SK-N-SH (cell line): ENCODE measurements around the gene MIGA2. TPM values are rescaled to one million over a fixed set of nuclear protein-coding genes. Genes with fewer than 3 reads are reported as not detected.

Experiments
- CTCF ChIA-PET: fragments of 300-600, 350-600 bp; formaldehyde crosslinking; extraction: SDS; loops from one replicate; lab custom pipeline; 2021; lab: Yijun Ruan, JAX
- POLR2A ChIA-PET: fragments of 350-600 bp; sonication (Branson Sonifier 250); formaldehyde crosslinking; extraction: SDS; loops from one replicate; lab custom pipeline; 2020; ENCODE audit warnings: antibody characterized with exemption, inconsistent platforms; lab: Yijun Ruan, JAX
- DNase-seq: peaks from one replicate; pipeline ENCODE4 v3.0.0; 2012
- H2AFZ ChIP-seq: fragments of 200-600 bp; sonication (generic); 2 replicates; pipeline ENCODE4 v1.8.1; 2016; ENCODE audit warnings: antibody characterized with exemption, mild to moderate bottlenecking, low read depth
- H3F3A ChIP-seq: fragments of 200-600 bp; sonication (generic); replicated peaks from 2 replicates; pipeline ENCODE3; 2016; ENCODE audit warnings: antibody characterized with exemption, mild to moderate bottlenecking; ENCODE audit not compliant: insufficient read depth
- H3K27ac ChIP-seq, 2 experiments: fragments of 200-500 bp in 1 of 2; fragments of 200-600 bp in 1 of 2; sonication (Bioruptor generic) in 1 of 2; sonication (generic), shearing (Covaris generic) in 1 of 2; 2 replicates each; pipeline versions ENCODE4 v1.5.1 to v1.6.1; 2014 to 2016; ENCODE audit warnings: low read depth in 2 of 2, inconsistent platforms in 1 of 2, low read length in 1 of 2, mild to moderate bottlenecking in 1 of 2, mixed read lengths in 1 of 2
- H3K27me3 ChIP-seq: fragments of 200-600 bp; sonication (generic), shearing (Covaris generic); 2 replicates; pipeline ENCODE4 v1.6.1; 2016; ENCODE audit warnings: mixed run types; ENCODE audit not compliant: insufficient read depth
- H3K36me3 ChIP-seq, 2 experiments: fragments of 200-500 bp in 1 of 2; fragments of 200-600 bp in 1 of 2; sonication (Bioruptor generic) in 1 of 2; sonication (generic) in 1 of 2; replicated peaks in 1 of 2; 2 replicates each; pipeline versions ENCODE3 to v1.5.1; 2014 to 2016; ENCODE audit warnings: low read length in 1 of 2, mild to moderate bottlenecking in 1 of 2; ENCODE audit not compliant: insufficient read depth in 2 of 2, control insufficient read depth in 1 of 2
- H3K4me1 ChIP-seq, 2 experiments: fragments of 200-500 bp in 1 of 2; fragments of 200-600 bp in 1 of 2; sonication (Bioruptor generic) in 1 of 2; sonication (generic), shearing (Covaris generic) in 1 of 2; 2 replicates each; pipeline versions ENCODE4 v1.5.1 to v1.6.1; 2014 to 2016; ENCODE audit warnings: low read depth in 1 of 2, low read length in 1 of 2, mixed run types in 1 of 2; ENCODE audit not compliant: insufficient read depth in 2 of 2, control insufficient read depth in 1 of 2
- H3K4me2 ChIP-seq: fragments of 200-600 bp; sonication (generic), shearing (Covaris generic); 2 replicates; pipeline ENCODE4 v1.6.1; 2017; ENCODE audit warnings: mixed run types
- H3K4me3 ChIP-seq, 2 experiments: fragments of 200-500 bp in 1 of 2; fragments of 200-600 bp in 1 of 2; sonication (Bioruptor generic) in 1 of 2; sonication (generic), shearing (Covaris generic) in 1 of 2; 2 replicates each; pipeline versions ENCODE4 v1.5.1 to v1.8.1; 2014 to 2016; ENCODE audit warnings: low read depth in 2 of 2, inconsistent platforms in 1 of 2, low read length in 1 of 2, mild to moderate bottlenecking in 1 of 2, mixed read lengths in 1 of 2, moderate library complexity in 1 of 2
- H3K79me2 ChIP-seq: fragments of 200-600 bp; sonication (generic); 2 replicates; pipeline ENCODE4 v1.8.1; 2017; ENCODE audit warnings: mild to moderate bottlenecking; ENCODE audit not compliant: insufficient read depth
- H3K9ac ChIP-seq: fragments of 200-600 bp; sonication (generic); 2 replicates; pipeline ENCODE4 v1.6.1; 2017; ENCODE audit warnings: mixed run types
- H3K9me2 ChIP-seq: fragments of 200-600 bp; sonication (generic); 2 replicates; pipeline ENCODE4 v1.6.1; 2017; ENCODE audit warnings: mixed run types
- H3K9me3 ChIP-seq: fragments of 200-600 bp; sonication (generic); 2 replicates; pipeline ENCODE4 v1.6.1; 2017; ENCODE audit warnings: mixed run types, mild to moderate bottlenecking, moderate library complexity
- H4K20me1 ChIP-seq: fragments of 200-600 bp; sonication (generic); 2 replicates; pipeline ENCODE4 v1.6.1; 2017; ENCODE audit warnings: mild to moderate bottlenecking, mixed run types; ENCODE audit not compliant: insufficient read depth
- ELF1 ChIP-seq: IDR thresholded peaks from 2 replicates; pipeline ENCODE4 v1.4.0; 2012
- EP300 ChIP-seq, 2 experiments: IDR thresholded peaks; 2 replicates each; pipeline versions ENCODE4 v1.4.0 to v1.6.1; 2012; ENCODE audit warnings: borderline replicate concordance in 1 of 2, low read depth in 1 of 2, low read length in 1 of 2
- EZH2phosphoT487 ChIP-seq: fragments of 200-600 bp; sonication (generic); IDR thresholded peaks from 2 replicates; pipeline ENCODE4 v1.6.1; 2017; ENCODE audit warnings: low read depth, mixed run types, mild to moderate bottlenecking, antibody characterized with exemption, moderate library complexity, borderline replicate concordance
- FOSL2 ChIP-seq: IDR thresholded peaks from 2 replicates; pipeline ENCODE4 v1.4.0; 2012; ENCODE audit warnings: low read depth, mild to moderate bottlenecking, moderate library complexity, borderline replicate concordance
- FOXJ3 ChIP-seq: sonication (generic); formaldehyde crosslinking; IDR thresholded peaks from 2 replicates; pipeline ENCODE4 v1.5.1; 2020; ENCODE audit warnings: mild to moderate bottlenecking, missing genetic modification reagents
- FOXM1 ChIP-seq: IDR thresholded peaks from 2 replicates; pipeline ENCODE4 v1.4.0; 2012; ENCODE audit warnings: low read depth, mild to moderate bottlenecking
- GABPA ChIP-seq: IDR thresholded peaks from 2 replicates; pipeline ENCODE4 v1.4.0; 2012; ENCODE audit warnings: low read depth, mild to moderate bottlenecking
- GATA2 ChIP-seq: sonication (generic); formaldehyde crosslinking; IDR thresholded peaks from 2 replicates; pipeline ENCODE4 v1.5.0; 2020; ENCODE audit warnings: mild to moderate bottlenecking, missing genetic modification reagents
- MEF2A ChIP-seq: IDR thresholded peaks from 2 replicates; pipeline ENCODE4 v1.4.0; 2012; ENCODE audit warnings: low read depth, borderline replicate concordance
- NFIC ChIP-seq: IDR thresholded peaks from 2 replicates; pipeline ENCODE4 v1.4.0; 2012; ENCODE audit warnings: borderline replicate concordance
- RCOR1 ChIP-seq: fragments of 150-350 bp; IDR thresholded peaks from 2 replicates; pipeline ENCODE4 v1.6.1; 2017; ENCODE audit warnings: antibody characterized with exemption, low read length
- REST ChIP-seq: IDR thresholded peaks from 2 replicates; pipeline ENCODE4 v1.6.1; 2012; ENCODE audit warnings: mild to moderate bottlenecking, low read depth, low read length, moderate library complexity
- SIN3A ChIP-seq: IDR thresholded peaks from 2 replicates; pipeline ENCODE4 v1.6.1; 2012; ENCODE audit warnings: low read depth, mild to moderate bottlenecking, low read length, moderate library complexity, borderline replicate concordance
- SMC3 ChIP-seq: IDR thresholded peaks from 2 replicates; pipeline ENCODE4 v1.6.1; 2012; ENCODE audit warnings: low read depth, low read length, improper control_type of control experiment
- TAF1 ChIP-seq: IDR thresholded peaks from 2 replicates; pipeline ENCODE4 v1.6.1; 2012; ENCODE audit warnings: low read depth, mild to moderate bottlenecking, low read length, moderate library complexity, borderline replicate concordance
- TCF12 ChIP-seq: IDR thresholded peaks from 2 replicates; pipeline ENCODE4 v1.4.0; 2012
- TEAD4 ChIP-seq: IDR thresholded peaks from 2 replicates; pipeline ENCODE4 v1.4.0; 2012; ENCODE audit warnings: mild to moderate bottlenecking, borderline replicate concordance; ENCODE audit not compliant: insufficient read depth
- USF1 ChIP-seq: IDR thresholded peaks from 2 replicates; pipeline ENCODE4 v1.4.0; 2012; ENCODE audit warnings: low read depth, borderline replicate concordance
- USF2 ChIP-seq: fragments of 150-350 bp; IDR thresholded peaks from 2 replicates; pipeline ENCODE4 v1.6.1; 2017; ENCODE audit warnings: antibody characterized with exemption, low read length, low read depth, borderline replicate concordance
- YY1 ChIP-seq: IDR thresholded peaks from 2 replicates; pipeline ENCODE4 v1.4.0; 2012; ENCODE audit warnings: low read depth, mild to moderate bottlenecking
- ZBTB33 ChIP-seq: IDR thresholded peaks from 2 replicates; pipeline ENCODE4 v1.4.0; 2012; ENCODE audit warnings: low read depth, borderline replicate concordance
- WGBS: methylation state at CpG from one replicate; pipeline ENCODE4 v1.1.6; 2017; ENCODE audit warnings: low lambda C conversion rate; 5-methylcytosine and 5-hydroxymethylcytosine counted together
- polyA plus RNA-seq, 3 experiments: library from polyadenylated mRNA; depleted of rRNA; stranded (reverse); fragments of >200 nt; gene quantifications; 2 replicates each; pipeline ENCODE4 v1.2.3, GENCODE V29; 2012

Gene MIGA2
- polyA plus RNA-seq, 1 of the 3 experiments (the other 2 are of a cell fraction) = 21.2 TPM

GRCh38 chr9:129075996-129076639 is 39.7 kb downstream of the MIGA2 start:
- Histone ChIP-seq H3K9me2 (no peaks in the 10 kb centered on the region), H2AFZ (no peak overlapping the region), H3K79me2 (no peaks in the 10 kb centered on the region), H3K27me3 (no peaks in the 10 kb centered on the region), H3K27ac (no peak overlapping the region), H3K9ac (no peak overlapping the region), H3K9me3 (no peaks in the 10 kb centered on the region), H4K20me1 (no peaks in the 10 kb centered on the region), H3K4me3 (no peak overlapping the region), H3K4me1 (peaks cover 0 to 10% of the 10 kb centered on the region in 2 experiments; a peak in 2 of 4 replicates), H3F3A (peaks cover 2% of the 10 kb centered on the region), H3K36me3 (no peaks in the 10 kb centered on the region), H3K4me2 (no peak overlapping the region)
- no peak for DNase-seq
- no peak for TF ChIP-seq SIN3A
- no peak for TF ChIP-seq GABPA
- no peak for TF ChIP-seq MEF2A
- 94% methylated on average over 13 of the region's 16 CpGs for WGBS
- ChIA-PET CTCF (interaction anchor here (1.2 kb wide), 1 partner anchor 70 kb away, joined by 3 read pairs; no protein-coding TSS in a partner anchor), POLR2A (no interaction called here)

GRCh38 chr9:129076640-129077037 is 40.2 kb downstream of the MIGA2 start:
- no peaks in the 10 kb centered on the region for H3K9me3 ChIP-seq
- 87% methylated on average over 11 of the region's 11 CpGs for WGBS
- POLR2A ChIA-PET = no interaction called here
- TF ChIP-seq TAF1 (no peak), USF2 (no peak), FOXM1 (no peak), YY1 (no peak), TEAD4 (no peak), SMC3 (no peak), USF1 (no peak), FOXJ3 (no peak), EP300 (IDR thresholded peaks at IDR 0.05; ENCODE audit: borderline replicate concordance in 1 of 2, low read depth in 1 of 2, low read length in 1 of 2) (no peak), FOSL2 (no peak), EZH2phosphoT487 (no peak), RCOR1 (no peak), REST (no peak), ZBTB33 (no peak), MEF2A (no peak), ELF1 (no peak), TCF12 (no peak), NFIC (no peak), GATA2 (CRISPR knock-in tag) (no peak)

More at GRCh38 chr9:129076640-129077037, 40.2 kb downstream of the MIGA2 start:
- Histone ChIP-seq H3K79me2 (peaks cover 3% of the 10 kb centered on the region), H3K4me3 (no peak overlapping the region), H3K9me2 (no peaks in the 10 kb centered on the region), H3K27ac (no peak overlapping the region), H3K4me1 (peaks cover 0 to 12% of the 10 kb centered on the region in 2 experiments; a peak in 2 of 4 replicates), H3K4me2 (no peak overlapping the region), H2AFZ (no peak overlapping the region), H3K9ac (no peak overlapping the region), H3K27me3 (no peaks in the 10 kb centered on the region), H4K20me1 (no peaks in the 10 kb centered on the region), H3K36me3 (no peaks in the 10 kb centered on the region), H3F3A (peaks cover 2% of the 10 kb centered on the region)
- CTCF ChIA-PET = interaction anchor here (1.2 to 1.7 kb wide), 2 partner anchors 70 to 548 kb away, joined by 3 read pairs; no protein-coding TSS in a partner anchor
- DNase-seq = no peak
